HEK293 (cell line): Measurements from ENCODE around the gene CHN2.

Source experiments
- CTCF ChIA-PET: fragments of 350-600 bp; formaldehyde crosslinking; extraction: SDS; loops from one replicate; lab custom pipeline; 2021; ENCODE audit warnings: antibody characterized with exemption; lab: Yijun Ruan, JAX
- POLR2A ChIA-PET: fragments of 300-600 bp; formaldehyde crosslinking; extraction: SDS; loops from one replicate; lab custom pipeline; 2020; ENCODE audit warnings: antibody characterized with exemption, inconsistent platforms; lab: Yijun Ruan, JAX
- H3K27ac ChIP-seq: fragments of 200-500 bp; sonication (Bioruptor generic); 2 replicates; pipeline ENCODE4 v1.5.1; 2014; ENCODE audit warnings: low read depth, low read length, control low read depth, inconsistent platforms; ENCODE audit errors: extremely low read depth
- H3K36me3 ChIP-seq, 2 experiments: fragments of 200-500 bp in 1 of 2; sonication (Bioruptor generic) in 1 of 2; 1 replicate in 1 of 2; 2 replicates in 1 of 2; pipeline ENCODE4 v1.5.1; 2014 to 2017; ENCODE audit warnings: inconsistent platforms in 2 of 2, low read length in 2 of 2; ENCODE audit not compliant: control insufficient read depth in 2 of 2, insufficient read depth in 1 of 2
- H3K4me1 ChIP-seq: fragments of 200-500 bp; sonication (Bioruptor generic); 2 replicates; pipeline ENCODE4 v1.5.1; 2014; ENCODE audit warnings: mild to moderate bottlenecking, low read length, inconsistent platforms; ENCODE audit not compliant: control insufficient read depth, insufficient read depth
- H3K4me3 ChIP-seq: 2 replicates; pipeline ENCODE4 v1.5.1; 2011; ENCODE audit warnings: low read depth, mild to moderate bottlenecking, control low read depth, low read length, moderate library complexity
- H3K9me3 ChIP-seq: fragments of 200-500 bp; sonication (Bioruptor generic); 2 replicates; pipeline ENCODE4 v1.5.1; 2014; ENCODE audit warnings: low read depth, low read length, inconsistent platforms; ENCODE audit not compliant: control insufficient read depth, insufficient read depth
- KLF16 ChIP-seq: fragments of 450-650 bp; formaldehyde crosslinking; IDR thresholded peaks from 2 replicates; pipeline ENCODE4 v1.5.1; 2017; ENCODE audit warnings: missing biosample characterization, missing genetic modification characterization
- MYNN ChIP-seq: fragments of 450-650 bp; formaldehyde crosslinking; IDR thresholded peaks from 2 replicates; pipeline ENCODE4 v1.5.1; 2016; ENCODE audit warnings: missing biosample characterization, missing genetic modification characterization, borderline replicate concordance
- MZF1 ChIP-seq: fragments of 450-650 bp; formaldehyde crosslinking; IDR thresholded peaks from 2 replicates; pipeline ENCODE4 v1.5.1; 2017; ENCODE audit warnings: missing biosample characterization, missing genetic modification characterization, borderline replicate concordance
- SP7 ChIP-seq: fragments of 450-650 bp; formaldehyde crosslinking; IDR thresholded peaks from 2 replicates; pipeline ENCODE4 v1.5.1; 2016; ENCODE audit warnings: missing biosample characterization, missing genetic modification characterization
- ZBTB20 ChIP-seq: fragments of 450-650 bp; formaldehyde crosslinking; IDR thresholded peaks from 2 replicates; pipeline ENCODE4 v1.5.1; 2016; ENCODE audit warnings: missing biosample characterization, missing genetic modification characterization
- ZNF169 ChIP-seq: fragments of 450-650 bp; formaldehyde crosslinking; IDR thresholded peaks from 2 replicates; pipeline ENCODE4 v1.5.1; 2016; ENCODE audit warnings: missing biosample characterization, missing genetic modification characterization
- ZNF24 ChIP-seq: fragments of 450-650 bp; formaldehyde crosslinking; IDR thresholded peaks from 2 replicates; pipeline ENCODE4 v1.5.1; 2016; ENCODE audit warnings: missing biosample characterization, missing genetic modification characterization
- ZNF394 ChIP-seq: fragments of 450-650 bp; formaldehyde crosslinking; IDR thresholded peaks from 2 replicates; pipeline ENCODE4 v1.5.1; 2016; ENCODE audit warnings: missing biosample characterization, missing genetic modification characterization, mild to moderate bottlenecking, moderate library complexity, borderline replicate concordance
- ZNF404 ChIP-seq: fragments of 450-650 bp; formaldehyde crosslinking; IDR thresholded peaks from 2 replicates; pipeline ENCODE4 v1.5.1; 2017; ENCODE audit warnings: missing biosample characterization, missing genetic modification characterization
- ZNF426 ChIP-seq: fragments of 450-650 bp; formaldehyde crosslinking; IDR thresholded peaks from 2 replicates; pipeline ENCODE4 v1.5.1; 2017; ENCODE audit warnings: missing biosample characterization, missing genetic modification characterization, mild to moderate bottlenecking, inconsistent platforms, moderate library complexity
- ZNF501 ChIP-seq: fragments of 450-650 bp; formaldehyde crosslinking; IDR thresholded peaks from 2 replicates; pipeline ENCODE4 v1.5.1; 2016; ENCODE audit warnings: missing biosample characterization, missing genetic modification characterization
- ZNF529 ChIP-seq: fragments of 450-650 bp; formaldehyde crosslinking; IDR thresholded peaks from 2 replicates; pipeline ENCODE4 v1.5.1; 2017; ENCODE audit warnings: missing genetic modification characterization, missing biosample characterization; ENCODE audit not compliant: insufficient replicate concordance
- ZNF843 ChIP-seq: fragments of 450-650 bp; formaldehyde crosslinking; IDR thresholded peaks from 2 replicates; pipeline ENCODE4 v1.5.1; 2016; ENCODE audit warnings: missing biosample characterization, missing genetic modification characterization
- TF ChIP-seq, protein P1 (sequence below): fragments of 450-650 bp; formaldehyde crosslinking; IDR thresholded peaks from 2 replicates; pipeline ENCODE4 v1.5.1; 2016; ENCODE audit warnings: missing biosample characterization, missing genetic modification characterization
- TF ChIP-seq, protein P2 (sequence below): fragments of 450-650 bp; formaldehyde crosslinking; IDR thresholded peaks from 2 replicates; pipeline ENCODE4 v1.5.1; 2016; ENCODE audit warnings: missing biosample characterization, missing genetic modification characterization
- TF ChIP-seq, protein P3 (sequence below): fragments of 450-650 bp; formaldehyde crosslinking; IDR thresholded peaks from 2 replicates; pipeline ENCODE4 v1.5.1; 2016; ENCODE audit warnings: missing biosample characterization, missing genetic modification characterization
- TF ChIP-seq, protein P4 (sequence below): fragments of 450-650 bp; formaldehyde crosslinking; IDR thresholded peaks from 2 replicates; pipeline ENCODE4 v1.5.1; 2016; ENCODE audit warnings: missing biosample characterization, missing genetic modification characterization, low read depth
- TF ChIP-seq, protein P5 (sequence below): fragments of 450-650 bp; formaldehyde crosslinking; IDR thresholded peaks from 2 replicates; pipeline ENCODE4 v1.5.1; 2017; ENCODE audit warnings: missing biosample characterization, missing genetic modification characterization
- TF ChIP-seq, protein P6 (sequence below): sonication (generic); formaldehyde crosslinking; IDR thresholded peaks from 2 replicates; pipeline ENCODE4 v1.8.1; 2022; ENCODE audit warnings: mild to moderate bottlenecking, moderate library complexity, missing genetic modification reagents

CHN2 gene

DNA sequence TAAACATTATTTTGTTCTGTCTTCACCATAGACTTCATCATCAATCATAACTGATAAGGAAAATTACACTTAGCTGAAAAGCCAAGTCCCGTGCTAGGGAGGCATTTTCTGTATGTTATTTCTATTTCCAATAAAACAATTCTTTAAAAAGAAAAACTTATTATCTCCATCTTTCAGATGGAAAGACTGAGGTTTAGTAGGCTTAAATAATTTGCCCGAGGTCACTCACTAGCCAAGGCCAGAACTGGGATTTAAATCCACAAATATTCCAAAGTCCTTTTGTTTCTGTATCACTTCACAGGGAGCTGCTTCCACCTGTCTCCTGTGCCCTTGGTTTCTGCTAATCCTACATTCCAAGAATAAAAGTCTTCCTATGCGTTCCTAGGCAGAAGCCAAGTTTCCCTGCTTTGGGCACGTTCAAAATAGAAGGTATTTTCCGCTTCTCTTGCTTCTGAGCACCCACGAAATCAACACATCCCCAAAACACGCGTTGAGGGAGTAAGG is 49.0 kb upstream of the CHN2 start:
- Histone ChIP-seq H3K4me1 (no peaks in the 10 kb centered on the region), H3K27ac (peak overlapping the region; percentile 80; the same call in 1 of the 2 replicates), H3K9me3 (no peaks in the 10 kb centered on the region), H3K4me3 (peak overlapping the region; percentile 82), H3K36me3 (peaks cover 2 to 3% of the 10 kb centered on the region in 2 experiments; a peak in 2 of 3 replicates)
- POLR2A ChIA-PET, result interaction anchor here (0.7 to 1.6 kb wide), 3 partner anchors 10 to 165 kb away, joined by 3 to 6 read pairs (median 4); no protein-coding TSS in a partner anchor
- TF ChIP-seq MYNN (tag by site-specific recombination) (peak; percentile 77; the same call in 1 of the 2 replicates), ZNF169 (tag by site-specific recombination) (no peak)
- TF ChIP-seq, protein P1, sequence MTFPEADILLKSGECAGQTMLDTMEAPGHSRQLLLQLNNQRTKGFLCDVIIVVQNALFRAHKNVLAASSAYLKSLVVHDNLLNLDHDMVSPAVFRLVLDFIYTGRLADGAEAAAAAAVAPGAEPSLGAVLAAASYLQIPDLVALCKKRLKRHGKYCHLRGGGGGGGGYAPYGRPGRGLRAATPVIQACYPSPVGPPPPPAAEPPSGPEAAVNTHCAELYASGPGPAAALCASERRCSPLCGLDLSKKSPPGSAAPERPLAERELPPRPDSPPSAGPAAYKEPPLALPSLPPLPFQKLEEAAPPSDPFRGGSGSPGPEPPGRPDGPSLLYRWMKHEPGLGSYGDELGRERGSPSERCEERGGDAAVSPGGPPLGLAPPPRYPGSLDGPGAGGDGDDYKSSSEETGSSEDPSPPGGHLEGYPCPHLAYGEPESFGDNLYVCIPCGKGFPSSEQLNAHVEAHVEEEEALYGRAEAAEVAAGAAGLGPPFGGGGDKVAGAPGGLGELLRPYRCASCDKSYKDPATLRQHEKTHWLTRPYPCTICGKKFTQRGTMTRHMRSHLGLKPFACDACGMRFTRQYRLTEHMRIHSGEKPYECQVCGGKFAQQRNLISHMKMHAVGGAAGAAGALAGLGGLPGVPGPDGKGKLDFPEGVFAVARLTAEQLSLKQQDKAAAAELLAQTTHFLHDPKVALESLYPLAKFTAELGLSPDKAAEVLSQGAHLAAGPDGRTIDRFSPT (tag by site-specific recombination), result no peak
- TF ChIP-seq, all 188 proteins: peak for 1
- CTCF ChIA-PET, result interaction anchor here (0.6 to 1.3 kb wide), 2 partner anchors 13 to 32 kb away, joined by 3 to 5 read pairs; no protein-coding TSS in a partner anchor

DNA sequence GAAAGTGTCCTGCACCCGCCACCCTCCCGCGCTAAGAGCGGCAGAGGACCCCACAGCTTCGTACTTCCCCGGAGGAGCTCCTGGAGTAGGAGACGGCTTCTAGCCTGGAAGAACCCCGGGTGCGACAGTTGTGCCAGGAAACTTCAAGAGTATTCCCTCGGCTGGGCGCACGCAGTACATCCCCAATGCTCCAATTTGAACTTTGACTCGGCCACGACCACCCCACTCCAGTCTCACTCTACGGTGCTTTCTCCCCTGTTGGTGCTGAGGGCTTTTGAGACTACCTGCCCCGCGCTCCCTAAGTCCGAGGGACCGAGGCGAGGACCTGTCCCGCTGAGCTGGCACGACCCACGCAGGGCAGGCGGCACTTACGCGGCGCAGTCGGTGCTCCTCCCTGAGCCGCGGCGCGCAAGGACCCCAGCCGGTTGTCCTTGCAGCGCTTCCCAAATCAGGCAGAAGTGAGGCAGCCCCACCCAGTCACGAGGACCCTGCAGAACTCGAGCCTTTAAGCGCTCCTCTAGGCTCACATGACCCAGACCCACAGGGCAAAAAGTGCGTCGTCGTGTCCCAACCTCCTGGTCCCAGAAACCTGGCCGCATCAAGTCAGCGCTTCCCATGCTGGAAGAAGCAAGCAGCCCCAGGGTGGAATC is 48.4 kb upstream of the CHN2 start, which contains the start of gene CPVL:
TSS of gene CPVL (minus strand) at position 481 of the 650 bp plus-strand sequence. CDS start 25,476 bp downstream, outside the sequence.
- ChIA-PET CTCF (interaction anchor here (0.6 to 1.8 kb wide), 6 partner anchors 10 to 219 kb away, joined by 3 to 9 read pairs (median 4); no protein-coding TSS in a partner anchor), POLR2A (interaction anchor here (0.6 to 1.6 kb wide), 5 partner anchors 10 to 1242 kb away, joined by 3 to 6 read pairs (median 3); no protein-coding TSS in a partner anchor)
- Histone ChIP-seq H3K4me1 (no peaks in the 10 kb centered on the region), H3K4me3 (peak within 1 kb of the TSS; percentile 82), H3K36me3 (peaks cover 2 to 3% of the 10 kb centered on the region in 2 experiments; a peak in 2 of 3 replicates), H3K9me3 (no peaks in the 10 kb centered on the region), H3K27ac (peak within 1 kb of the TSS; percentile 80; the same call in 1 of the 2 replicates)
- TF ChIP-seq ZNF843 (no peak), ZNF404 (tag by site-specific recombination) (no peak), SP7 (peak; percentile 41), MZF1 (tag by site-specific recombination) (no peak), ZNF529 (tag by site-specific recombination) (no peak), ZNF24 (peak; percentile 31; the same call in 1 of the 2 replicates), ZNF501 (tag by site-specific recombination) (peak; percentile 61), ZNF426 (no peak), KLF16 (tag by site-specific recombination) (peak; percentile 70; the same call in 1 of the 2 replicates), ZBTB20 (tag by site-specific recombination) (peak; percentile 25; the same call in 1 of the 2 replicates), ZNF394 (tag by site-specific recombination) (peak; percentile 50; the same call in 1 of the 2 replicates)
- TF ChIP-seq, protein P2, sequence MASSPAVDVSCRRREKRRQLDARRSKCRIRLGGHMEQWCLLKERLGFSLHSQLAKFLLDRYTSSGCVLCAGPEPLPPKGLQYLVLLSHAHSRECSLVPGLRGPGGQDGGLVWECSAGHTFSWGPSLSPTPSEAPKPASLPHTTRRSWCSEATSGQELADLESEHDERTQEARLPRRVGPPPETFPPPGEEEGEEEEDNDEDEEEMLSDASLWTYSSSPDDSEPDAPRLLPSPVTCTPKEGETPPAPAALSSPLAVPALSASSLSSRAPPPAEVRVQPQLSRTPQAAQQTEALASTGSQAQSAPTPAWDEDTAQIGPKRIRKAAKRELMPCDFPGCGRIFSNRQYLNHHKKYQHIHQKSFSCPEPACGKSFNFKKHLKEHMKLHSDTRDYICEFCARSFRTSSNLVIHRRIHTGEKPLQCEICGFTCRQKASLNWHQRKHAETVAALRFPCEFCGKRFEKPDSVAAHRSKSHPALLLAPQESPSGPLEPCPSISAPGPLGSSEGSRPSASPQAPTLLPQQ, result peak; percentile 57
- TF ChIP-seq, protein P3, sequence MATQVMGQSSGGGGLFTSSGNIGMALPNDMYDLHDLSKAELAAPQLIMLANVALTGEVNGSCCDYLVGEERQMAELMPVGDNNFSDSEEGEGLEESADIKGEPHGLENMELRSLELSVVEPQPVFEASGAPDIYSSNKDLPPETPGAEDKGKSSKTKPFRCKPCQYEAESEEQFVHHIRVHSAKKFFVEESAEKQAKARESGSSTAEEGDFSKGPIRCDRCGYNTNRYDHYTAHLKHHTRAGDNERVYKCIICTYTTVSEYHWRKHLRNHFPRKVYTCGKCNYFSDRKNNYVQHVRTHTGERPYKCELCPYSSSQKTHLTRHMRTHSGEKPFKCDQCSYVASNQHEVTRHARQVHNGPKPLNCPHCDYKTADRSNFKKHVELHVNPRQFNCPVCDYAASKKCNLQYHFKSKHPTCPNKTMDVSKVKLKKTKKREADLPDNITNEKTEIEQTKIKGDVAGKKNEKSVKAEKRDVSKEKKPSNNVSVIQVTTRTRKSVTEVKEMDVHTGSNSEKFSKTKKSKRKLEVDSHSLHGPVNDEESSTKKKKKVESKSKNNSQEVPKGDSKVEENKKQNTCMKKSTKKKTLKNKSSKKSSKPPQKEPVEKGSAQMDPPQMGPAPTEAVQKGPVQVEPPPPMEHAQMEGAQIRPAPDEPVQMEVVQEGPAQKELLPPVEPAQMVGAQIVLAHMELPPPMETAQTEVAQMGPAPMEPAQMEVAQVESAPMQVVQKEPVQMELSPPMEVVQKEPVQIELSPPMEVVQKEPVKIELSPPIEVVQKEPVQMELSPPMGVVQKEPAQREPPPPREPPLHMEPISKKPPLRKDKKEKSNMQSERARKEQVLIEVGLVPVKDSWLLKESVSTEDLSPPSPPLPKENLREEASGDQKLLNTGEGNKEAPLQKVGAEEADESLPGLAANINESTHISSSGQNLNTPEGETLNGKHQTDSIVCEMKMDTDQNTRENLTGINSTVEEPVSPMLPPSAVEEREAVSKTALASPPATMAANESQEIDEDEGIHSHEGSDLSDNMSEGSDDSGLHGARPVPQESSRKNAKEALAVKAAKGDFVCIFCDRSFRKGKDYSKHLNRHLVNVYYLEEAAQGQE (tag by site-specific recombination), result no peak
- TF ChIP-seq, protein P4, sequence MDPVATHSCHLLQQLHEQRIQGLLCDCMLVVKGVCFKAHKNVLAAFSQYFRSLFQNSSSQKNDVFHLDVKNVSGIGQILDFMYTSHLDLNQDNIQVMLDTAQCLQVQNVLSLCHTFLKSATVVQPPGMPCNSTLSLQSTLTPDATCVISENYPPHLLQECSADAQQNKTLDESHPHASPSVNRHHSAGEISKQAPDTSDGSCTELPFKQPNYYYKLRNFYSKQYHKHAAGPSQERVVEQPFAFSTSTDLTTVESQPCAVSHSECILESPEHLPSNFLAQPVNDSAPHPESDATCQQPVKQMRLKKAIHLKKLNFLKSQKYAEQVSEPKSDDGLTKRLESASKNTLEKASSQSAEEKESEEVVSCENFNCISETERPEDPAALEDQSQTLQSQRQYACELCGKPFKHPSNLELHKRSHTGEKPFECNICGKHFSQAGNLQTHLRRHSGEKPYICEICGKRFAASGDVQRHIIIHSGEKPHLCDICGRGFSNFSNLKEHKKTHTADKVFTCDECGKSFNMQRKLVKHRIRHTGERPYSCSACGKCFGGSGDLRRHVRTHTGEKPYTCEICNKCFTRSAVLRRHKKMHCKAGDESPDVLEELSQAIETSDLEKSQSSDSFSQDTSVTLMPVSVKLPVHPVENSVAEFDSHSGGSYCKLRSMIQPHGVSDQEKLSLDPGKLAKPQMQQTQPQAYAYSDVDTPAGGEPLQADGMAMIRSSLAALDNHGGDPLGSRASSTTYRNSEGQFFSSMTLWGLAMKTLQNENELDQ (tag by site-specific recombination), result no peak
- TF ChIP-seq, protein P5, sequence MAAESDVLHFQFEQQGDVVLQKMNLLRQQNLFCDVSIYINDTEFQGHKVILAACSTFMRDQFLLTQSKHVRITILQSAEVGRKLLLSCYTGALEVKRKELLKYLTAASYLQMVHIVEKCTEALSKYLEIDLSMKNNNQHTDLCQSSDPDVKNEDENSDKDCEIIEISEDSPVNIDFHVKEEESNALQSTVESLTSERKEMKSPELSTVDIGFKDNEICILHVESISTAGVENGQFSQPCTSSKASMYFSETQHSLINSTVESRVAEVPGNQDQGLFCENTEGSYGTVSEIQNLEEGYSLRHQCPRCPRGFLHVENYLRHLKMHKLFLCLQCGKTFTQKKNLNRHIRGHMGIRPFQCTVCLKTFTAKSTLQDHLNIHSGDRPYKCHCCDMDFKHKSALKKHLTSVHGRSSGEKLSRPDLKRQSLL (tag by site-specific recombination), result 0 out of 2 replicates have a peak, but pooled peaks have one; percentile 29
- TF ChIP-seq, protein P6, sequence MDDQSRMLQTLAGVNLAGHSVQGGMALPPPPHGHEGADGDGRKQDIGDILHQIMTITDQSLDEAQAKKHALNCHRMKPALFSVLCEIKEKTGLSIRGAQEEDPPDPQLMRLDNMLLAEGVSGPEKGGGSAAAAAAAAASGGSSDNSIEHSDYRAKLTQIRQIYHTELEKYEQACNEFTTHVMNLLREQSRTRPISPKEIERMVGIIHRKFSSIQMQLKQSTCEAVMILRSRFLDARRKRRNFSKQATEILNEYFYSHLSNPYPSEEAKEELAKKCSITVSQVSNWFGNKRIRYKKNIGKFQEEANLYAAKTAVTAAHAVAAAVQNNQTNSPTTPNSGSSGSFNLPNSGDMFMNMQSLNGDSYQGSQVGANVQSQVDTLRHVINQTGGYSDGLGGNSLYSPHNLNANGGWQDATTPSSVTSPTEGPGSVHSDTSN (CRISPR knock-in tag), result 0 out of 2 replicates have a peak, but pooled peaks have one; percentile 64
